NCI-H69 (cell line): ENCODE data around the gene CDH4.

Experiments used
- DNase-seq: peaks from one replicate; lab custom pipeline; 2025; lab: John Stamatoyannopoulos, UW

The CDH4 gene

GRCh38 chr20:61605862-61606557 lies 353.9 kb downstream of the CDH4 start:
- no peak for DNase-seq

- no peak for DNase-seq
Measured at GRCh38 chr20:61608275-61609085, 356.4 kb downstream of the CDH4 start.

GRCh38 chr20:61609461-61609860 lies 357.4 kb downstream of the CDH4 start:
- DNase-seq: no peak

DNA sequence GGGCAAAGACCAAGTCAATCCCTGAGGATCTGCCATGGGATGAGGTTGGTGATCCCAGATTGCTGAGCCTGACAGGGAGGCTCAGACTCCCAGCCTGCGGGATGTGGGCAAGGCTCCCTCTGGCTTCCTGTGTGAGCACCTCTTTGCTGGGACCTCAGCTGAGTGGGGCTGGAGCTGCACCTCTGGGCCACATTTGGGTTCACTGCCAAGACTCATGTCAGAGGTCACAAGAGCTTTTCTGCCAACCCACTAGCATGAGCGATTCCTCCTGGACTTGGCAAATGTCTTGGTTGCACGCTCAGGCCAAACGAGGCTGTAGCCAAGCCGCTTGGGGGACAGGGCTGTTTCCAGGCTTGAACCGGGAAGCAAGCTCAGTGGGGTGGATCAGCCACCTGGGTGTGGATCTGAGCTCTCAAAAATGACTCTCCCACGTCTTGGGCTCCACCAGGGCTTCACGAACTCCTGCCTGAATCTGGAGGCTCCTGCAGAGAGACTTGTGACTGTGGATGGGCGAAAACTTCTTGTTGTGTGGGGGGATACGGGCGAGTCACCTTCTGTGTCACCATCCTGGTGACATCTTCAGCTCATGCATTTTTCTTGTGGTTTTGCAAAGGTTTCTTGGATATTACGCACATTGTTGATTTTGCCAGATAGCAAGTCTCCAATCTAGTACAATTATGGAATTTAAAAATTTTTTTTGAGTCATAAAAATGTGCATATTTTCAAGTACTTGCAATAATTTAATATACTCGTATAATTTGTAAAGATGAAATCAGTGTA lies 359.5 kb downstream of the CDH4 start:
- no peak for DNase-seq

- no peak for DNase-seq
Measured at GRCh38 chr20:61613917-61614705, 362.1 kb downstream of the CDH4 start.

GRCh38 chr20:61614706-61615100 lies 362.6 kb downstream of the CDH4 start:
- no peak for DNase-seq

DNA sequence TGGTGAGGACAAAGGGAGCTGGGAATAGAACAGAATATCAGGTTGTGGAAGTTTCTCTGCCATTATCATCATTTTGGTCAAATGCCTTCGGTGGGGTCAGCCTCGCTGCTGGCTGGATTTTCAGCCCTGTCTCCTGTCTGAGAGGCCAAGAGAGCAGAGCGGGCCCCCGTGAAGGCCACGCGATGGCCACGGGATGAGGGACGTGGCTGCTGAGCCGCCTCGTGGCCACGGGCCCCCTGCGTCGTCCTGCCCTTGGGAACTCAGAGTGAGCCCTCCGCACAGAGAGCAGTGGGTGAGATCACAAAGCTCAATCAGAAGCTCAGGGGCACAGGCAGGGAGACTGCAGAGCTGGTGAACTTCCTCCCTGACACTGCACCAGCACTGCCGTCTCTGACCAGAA lies 363.7 kb downstream of the CDH4 start:
- DNase-seq: no peak

- no peak for DNase-seq
Measured at GRCh38 chr20:61619751-61620150, 367.7 kb downstream of the CDH4 start.

- no peak for DNase-seq
Measured at GRCh38 chr20:61620174-61620573, 368.1 kb downstream of the CDH4 start.

- no peak for DNase-seq
Measured at GRCh38 chr20:61621035-61621730, 369.1 kb downstream of the CDH4 start.

GRCh38 chr20:61621852-61622251 lies 369.8 kb downstream of the CDH4 start:
- no peak for DNase-seq

GRCh38 chr20:61623451-61623850 lies 371.4 kb downstream of the CDH4 start:
- no peak for DNase-seq

- DNase-seq: no peak
Measured at GRCh38 chr20:61625246-61625645, 373.2 kb downstream of the CDH4 start.

DNA sequence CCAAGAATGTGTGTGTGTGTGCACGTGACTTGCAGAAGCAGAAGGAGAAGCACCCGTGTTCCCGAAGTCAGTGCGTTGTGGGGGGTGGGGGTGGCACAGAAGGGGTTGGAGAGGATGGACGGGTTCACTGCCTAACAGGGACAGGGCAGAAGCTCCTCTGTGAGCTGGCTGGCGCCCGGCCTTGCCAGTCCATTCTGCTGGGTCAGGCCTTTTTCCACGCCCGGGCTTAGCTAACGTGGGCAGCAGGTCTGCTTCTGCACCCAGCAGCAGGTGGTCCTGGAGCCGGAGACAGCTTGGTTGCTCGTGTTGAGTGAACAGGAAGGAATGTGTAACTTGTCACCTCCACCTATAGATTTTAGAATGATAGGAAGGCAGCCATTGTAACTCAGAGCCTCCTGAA lies 374.4 kb downstream of the CDH4 start:
- no peak for DNase-seq

- DNase-seq: no peak
Measured at GRCh38 chr20:61627791-61628415, 375.8 kb downstream of the CDH4 start.

DNA sequence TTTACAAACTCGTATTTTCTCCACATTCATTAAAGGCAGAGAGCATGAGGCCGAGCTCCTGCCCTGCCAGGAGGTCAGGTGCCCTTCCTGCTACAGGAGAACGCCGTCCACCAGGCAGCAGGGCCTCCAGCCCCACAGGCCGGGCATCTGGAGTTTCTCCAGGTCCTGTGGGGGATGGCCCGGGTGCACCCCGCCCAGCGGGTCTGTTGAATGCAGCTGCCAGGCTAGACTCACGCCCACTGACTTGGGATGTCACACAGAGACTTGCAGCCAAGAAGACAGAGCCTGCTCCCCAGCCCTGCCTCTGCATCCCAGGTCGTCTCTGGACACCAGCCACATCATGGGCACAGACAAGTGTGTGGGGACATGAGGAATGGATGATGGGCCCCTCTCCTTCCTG lies 376.4 kb downstream of the CDH4 start:
- no peak for DNase-seq

DNA sequence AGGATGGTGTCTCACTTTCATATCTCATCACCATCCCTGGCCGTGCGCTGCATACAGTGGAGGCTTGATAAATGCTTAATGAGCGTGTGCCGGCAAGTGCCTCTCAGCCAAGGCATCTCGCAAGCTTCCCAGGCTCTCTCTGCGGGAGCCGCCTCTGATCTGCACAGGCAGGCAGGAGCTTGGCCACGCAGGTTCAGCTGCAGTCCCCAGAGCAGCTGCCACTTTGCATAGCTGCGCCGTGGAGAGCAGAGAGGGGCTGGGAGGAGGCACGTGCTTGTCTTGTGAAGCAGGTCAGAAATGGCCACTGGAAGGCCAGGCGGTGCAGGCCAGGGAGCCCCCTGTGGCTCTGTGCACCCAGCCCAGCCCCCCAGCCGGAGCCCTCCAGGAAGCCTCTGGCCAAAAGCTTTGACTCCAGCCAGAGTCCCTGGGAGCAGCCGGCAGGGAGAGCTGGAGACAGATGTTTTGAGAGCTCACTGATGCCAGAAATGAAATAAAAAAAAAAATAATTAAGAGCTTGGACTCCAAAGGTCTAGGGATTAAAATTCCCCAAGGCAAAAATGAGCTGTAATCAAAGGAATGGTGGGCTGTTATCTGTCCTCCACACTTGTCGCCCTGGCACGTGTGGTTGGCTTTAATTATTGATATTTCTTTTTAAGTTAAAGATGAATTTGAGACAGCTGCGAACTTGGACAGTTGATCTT lies 377.0 kb downstream of the CDH4 start:
- DNase-seq: no peak

GRCh38 chr20:61629602-61630390 lies 377.7 kb downstream of the CDH4 start:
- no peak for DNase-seq

GRCh38 chr20:61630391-61630650 lies 378.3 kb downstream of the CDH4 start:
- no peak for DNase-seq

- no peak for DNase-seq
Measured at GRCh38 chr20:61630816-61631215, 378.8 kb downstream of the CDH4 start.
